ENCODE results near the gene IPO4. TPM values are rescaled to one million over a fixed set of nuclear protein-coding genes. Genes with fewer than 3 reads are reported as not detected.

IPO4 gene
- total and polyA plus RNA-seq, 2 of the 13 experiments (the other 11 are each of a cell fraction or from before 2014, with no cell fraction given): 39.0 to 179 TPM

GRCh38 chr14:24146453-24146977, 42.1 kb downstream of the IPO4 start, which contains the start of gene PSME2 (continued):
- TF ChIP-seq ATF7 (IDR thresholded peaks at IDR 0.05) (no peak), ATF7 (CRISPR knock-in tag; IDR thresholded peaks at IDR 0.05) (no peak), SP140L (CRISPR knock-in tag; IDR thresholded peaks at IDR 0.05; ENCODE audit: borderline replicate concordance) (no peak), ZNF652 (CRISPR knock-in tag; IDR thresholded peaks at IDR 0.05; ENCODE audit: borderline replicate concordance, low read depth) (no peak), ZNF761 (CRISPR knock-in tag; conservative IDR thresholded peaks at IDR 0.05) (no peak), GTF3A (CRISPR knock-in tag; conservative IDR thresholded peaks at IDR 0.05) (no peak), NCOA5 (CRISPR knock-in tag; IDR thresholded peaks at IDR 0.05) (no peak), MTERF4 (CRISPR knock-in tag; IDR thresholded peaks at IDR 0.05) (no peak), ISX (CRISPR knock-in tag; conservative IDR thresholded peaks at IDR 0.05) (no peak), FOXM1 (CRISPR knock-in tag; IDR thresholded peaks at IDR 0.05) (no peak), ARID3A (IDR thresholded peaks at IDR 0.05; ENCODE audit: low read depth, low read length) (peak; percentile 44; the same call in 1 of the 2 replicates), ZNF883 (CRISPR knock-in tag; IDR thresholded peaks at IDR 0.05; ENCODE audit: not compliant biosample characterization) (no peak), ZFP37 (CRISPR knock-in tag; IDR thresholded peaks at IDR 0.05; ENCODE audit: borderline replicate concordance) (peak; percentile 97; the same call in 1 of the 2 replicates), ONECUT2 (CRISPR knock-in tag; IDR thresholded peaks at IDR 0.05) (no peak), RNF2 (conservative IDR thresholded peaks at IDR 0.05; ENCODE audit: low read depth) (no peak), ZNF337 (CRISPR knock-in tag; IDR thresholded peaks at IDR 0.05; ENCODE audit: borderline replicate concordance, low read depth) (peak; percentile 54; the same call in 1 of the 2 replicates), LBX2 (CRISPR knock-in tag; IDR thresholded peaks at IDR 0.05; ENCODE audit: borderline replicate concordance) (no peak; the same call in 1 of the 2 replicates), GATA4 (IDR thresholded peaks at IDR 0.05; ENCODE audit: borderline replicate concordance, low read depth) (peak; percentile 61; the same call in 1 of the 2 replicates), ZNF703 (CRISPR knock-in tag; IDR thresholded peaks at IDR 0.05; ENCODE audit: borderline replicate concordance) (no peak), ZNF580 (CRISPR knock-in tag; IDR thresholded peaks at IDR 0.05; ENCODE audit: borderline replicate concordance, low read depth) (no peak), MXD1 (CRISPR knock-in tag; IDR thresholded peaks at IDR 0.05) (peak; percentile 95), JUN (CRISPR knock-in tag; IDR thresholded peaks at IDR 0.05) (no peak; the same call in 1 of the 2 replicates), MIER2 (CRISPR knock-in tag; IDR thresholded peaks at IDR 0.05) (no peak), PBX3 (CRISPR knock-in tag; IDR thresholded peaks at IDR 0.05; ENCODE audit: borderline replicate concordance) (no peak), CERS6 (CRISPR knock-in tag; IDR thresholded peaks at IDR 0.05) (no peak), ZNF614 (CRISPR knock-in tag; IDR thresholded peaks at IDR 0.05; ENCODE audit: borderline replicate concordance) (peak; percentile 81; the same call in 1 of the 2 replicates)

All from HepG2 (cell line).